Activated T-cell treated with anti-CD3 and anti-CD28 coated beads, Interleukin-2, amount 50 U/mL, for 4 hours (primary cell): Measurements from ENCODE around the gene ZNF428. TPM values are rescaled to one million over a fixed set of nuclear protein-coding genes. Genes with fewer than 3 reads are reported as not detected.
A peak's percentile ranks its signal among the peaks of the same experiment; 100 is the strongest.

Experiments
- ATAC-seq, 2 donors: fragments of 200-7000 bp; cut with Tn5 transposase; one replicate each; pipeline ENCODE4 v1.10.0; 2021
- DNase-seq: peaks from one replicate; pipeline ENCODE4 v3.0.0-alpha.2; 2020
- H3K27me3 Mint-ChIP-seq: one replicate; pipeline ENCODE4 v1.8.0; 2021; ENCODE audit warnings: low read depth, mixed read lengths
- H3K36me3 Mint-ChIP-seq: one replicate; pipeline ENCODE4 v1.8.0; 2022; ENCODE audit warnings: mixed read lengths; ENCODE audit not compliant: insufficient read depth
- H3K4me1 Mint-ChIP-seq: one replicate; pipeline ENCODE4 v1.8.0; 2021; ENCODE audit warnings: low read depth, mixed read lengths
- H3K4me3 Mint-ChIP-seq: one replicate; pipeline ENCODE4 v1.8.0; 2021; ENCODE audit warnings: mild to moderate bottlenecking, moderate library complexity, mixed read lengths
- H3K9me3 Mint-ChIP-seq: one replicate; pipeline ENCODE4 v1.8.0; 2021; ENCODE audit warnings: mixed read lengths
- total RNA-seq, 3 donors: library from RNA; stranded (reverse); gene quantifications; one replicate each; pipeline ENCODE4 v1.2.1, GENCODE V29; 2021

Gene ZNF428
- 10 to 100 TPM; 20.6 to 27.6 (median 25.5) TPM for total RNA-seq

GRCh38 chr19:43619262-43620060, at the start of gene ZNF428:
Gene ZNF428 (minus strand): TSS chr19:43619629. CDS start chr19:43614304, 5,325 bp downstream.
- ATAC-seq (peak; percentile 92), DNase-seq (peak; percentile 79)
- peaks cover 21% of the 10 kb centered on the region for H3K4me1 Mint-ChIP-seq
- H3K27me3 Mint-ChIP-seq, result no peaks in the 10 kb centered on the region
- peak within 1 kb of the TSS; percentile 97 for H3K4me3 Mint-ChIP-seq
- no peaks in the 10 kb centered on the region for H3K9me3 Mint-ChIP-seq
- H3K36me3 Mint-ChIP-seq, result no peaks in the 10 kb centered on the region

DNA sequence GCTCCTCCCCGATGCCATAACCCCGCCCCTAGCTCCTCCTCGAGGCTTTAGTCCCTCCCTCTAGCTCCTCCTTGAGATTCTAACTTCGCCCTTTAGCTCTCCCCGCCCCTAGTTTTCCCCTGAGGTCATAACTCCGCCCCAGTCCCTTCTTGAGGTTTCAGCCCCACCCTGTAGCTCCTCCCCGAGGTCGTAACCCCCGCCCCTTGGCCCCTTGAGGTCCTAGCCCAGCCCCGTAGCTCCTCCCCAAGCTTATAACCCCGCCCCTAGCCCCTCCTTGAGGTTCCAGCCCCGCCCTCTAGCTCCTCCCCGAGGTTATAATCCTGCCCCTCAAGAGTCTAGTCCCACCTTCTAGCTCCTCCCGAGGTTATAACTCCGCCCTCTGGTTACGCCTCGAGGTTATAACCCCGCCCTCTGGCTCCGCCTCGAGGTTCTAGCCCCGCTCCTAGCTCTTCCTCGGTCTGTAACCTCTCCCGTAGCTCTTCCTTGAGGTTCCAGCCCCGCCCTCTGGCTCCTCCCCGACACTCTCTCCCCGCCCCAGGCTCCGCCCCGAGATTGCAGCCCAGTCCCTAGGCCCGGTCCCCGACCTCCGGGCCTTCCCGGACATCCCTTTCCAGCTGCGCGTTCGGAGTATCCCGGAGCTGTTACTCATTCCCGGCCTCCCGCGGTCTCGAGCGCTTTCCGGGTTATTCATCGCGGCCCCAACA, 49.1 kb upstream of the ZNF428 start:
- peak overlapping the region; percentile 81 for H3K4me3 Mint-ChIP-seq
- H3K9me3 Mint-ChIP-seq, result no peaks in the 10 kb centered on the region
- peaks cover 12% of the 10 kb centered on the region for H3K36me3 Mint-ChIP-seq
- DNase-seq, result peak; percentile 95
- H3K27me3 Mint-ChIP-seq, result peaks cover 2% of the 10 kb centered on the region
- ATAC-seq, result peak; percentile 86 to 87
- H3K4me1 Mint-ChIP-seq, result peaks cover 50% of the 10 kb centered on the region

- no peak for DNase-seq
- Mint-ChIP-seq H3K4me1 (peaks cover 50% of the 10 kb centered on the region), H3K36me3 (peaks cover 12% of the 10 kb centered on the region), H3K9me3 (no peaks in the 10 kb centered on the region), H3K27me3 (peaks cover 2% of the 10 kb centered on the region), H3K4me3 (peak overlapping the region; percentile 81)
- ATAC-seq, result no peak
These were observed 48.5 kb upstream of the ZNF428 start for GRCh38 chr19:43667876-43668405.

- H3K4me3 Mint-ChIP-seq, result peak overlapping the region; percentile 81
- peaks cover 50% of the 10 kb centered on the region for H3K4me1 Mint-ChIP-seq
- peaks cover 12% of the 10 kb centered on the region for H3K36me3 Mint-ChIP-seq
- H3K9me3 Mint-ChIP-seq, result no peaks in the 10 kb centered on the region
- H3K27me3 Mint-ChIP-seq, result peaks cover 2% of the 10 kb centered on the region
- ATAC-seq (no peak), DNase-seq (no peak)
These were observed 47.9 kb upstream of the ZNF428 start for GRCh38 chr19:43667126-43667875.

DNA sequence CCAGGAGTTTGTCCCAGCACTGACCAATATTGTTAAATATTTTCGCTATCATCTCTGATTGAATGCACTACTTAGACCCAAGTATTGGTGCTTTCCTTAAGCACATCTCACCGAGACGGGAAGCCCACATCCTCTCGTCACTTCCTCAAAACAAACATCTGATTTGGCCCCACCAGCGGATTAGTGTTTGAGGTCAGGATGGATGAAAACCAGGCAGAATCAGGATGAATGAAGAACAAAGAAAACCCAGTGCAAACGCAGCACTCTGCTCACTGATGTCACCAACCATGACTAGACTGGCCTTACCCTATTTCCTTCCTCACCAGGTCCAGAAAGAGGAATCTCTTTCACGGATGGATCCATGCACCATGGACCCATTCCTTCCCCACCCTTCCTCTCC, 44.6 kb upstream of the ZNF428 start:
- Mint-ChIP-seq H3K27me3 (no peaks in the 10 kb centered on the region), H3K36me3 (peaks cover 17% of the 10 kb centered on the region), H3K4me1 (peaks cover 35% of the 10 kb centered on the region), H3K9me3 (peaks cover 6% of the 10 kb centered on the region), H3K4me3 (peak overlapping the region; percentile 5)
- DNase-seq (no peak), ATAC-seq (no peak)

GRCh38 chr19:43662487-43662886, 43.1 kb upstream of the ZNF428 start:
- H3K36me3 Mint-ChIP-seq, result peaks cover 21% of the 10 kb centered on the region
- no peak for DNase-seq
- H3K4me3 Mint-ChIP-seq, result no peak overlapping the region
- H3K9me3 Mint-ChIP-seq, result peaks cover 12% of the 10 kb centered on the region
- no peaks in the 10 kb centered on the region for H3K27me3 Mint-ChIP-seq
- no peak for ATAC-seq
- peaks cover 23% of the 10 kb centered on the region for H3K4me1 Mint-ChIP-seq

- Mint-ChIP-seq H3K4me3 (no peak overlapping the region), H3K27me3 (no peaks in the 10 kb centered on the region), H3K36me3 (peaks cover 22% of the 10 kb centered on the region), H3K4me1 (peaks cover 19% of the 10 kb centered on the region), H3K9me3 (peaks cover 12% of the 10 kb centered on the region)
- ATAC-seq (no peak), DNase-seq (no peak)
These were observed 41.5 kb upstream of the ZNF428 start for GRCh38 chr19:43660971-43661360.

- Mint-ChIP-seq H3K27me3 (no peaks in the 10 kb centered on the region), H3K36me3 (peaks cover 26% of the 10 kb centered on the region), H3K4me1 (peaks cover 19% of the 10 kb centered on the region), H3K4me3 (no peak overlapping the region), H3K9me3 (peaks cover 12% of the 10 kb centered on the region)
- DNase-seq (no peak), ATAC-seq (no peak)
These were observed 41.0 kb upstream of the ZNF428 start for GRCh38 chr19:43660301-43660970.

DNA sequence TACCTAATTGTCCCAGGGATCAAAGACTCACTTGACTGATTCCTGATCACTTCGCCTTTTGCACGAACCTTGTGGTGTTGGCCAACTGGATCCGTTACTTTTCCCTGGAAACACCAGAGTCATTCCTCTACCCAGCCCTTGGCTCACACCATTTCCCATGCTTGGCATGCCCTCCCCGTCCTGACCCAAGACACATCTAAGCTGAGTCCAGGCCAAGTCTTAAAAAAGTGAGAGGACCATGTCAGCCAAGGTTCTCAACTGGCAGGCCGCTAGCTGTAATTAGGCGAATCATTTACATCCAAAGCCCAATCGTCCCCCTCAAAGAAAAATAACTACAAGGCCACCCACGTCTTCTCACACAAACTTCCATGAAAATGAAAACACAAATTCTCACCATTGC, 39.1 kb upstream of the ZNF428 start:
- H3K4me3 Mint-ChIP-seq, result no peak overlapping the region
- peaks cover 12% of the 10 kb centered on the region for H3K9me3 Mint-ChIP-seq
- H3K27me3 Mint-ChIP-seq, result no peaks in the 10 kb centered on the region
- ATAC-seq (no peak), DNase-seq (no peak)
- H3K4me1 Mint-ChIP-seq, result no peaks in the 10 kb centered on the region
- peaks cover 23% of the 10 kb centered on the region for H3K36me3 Mint-ChIP-seq

DNA sequence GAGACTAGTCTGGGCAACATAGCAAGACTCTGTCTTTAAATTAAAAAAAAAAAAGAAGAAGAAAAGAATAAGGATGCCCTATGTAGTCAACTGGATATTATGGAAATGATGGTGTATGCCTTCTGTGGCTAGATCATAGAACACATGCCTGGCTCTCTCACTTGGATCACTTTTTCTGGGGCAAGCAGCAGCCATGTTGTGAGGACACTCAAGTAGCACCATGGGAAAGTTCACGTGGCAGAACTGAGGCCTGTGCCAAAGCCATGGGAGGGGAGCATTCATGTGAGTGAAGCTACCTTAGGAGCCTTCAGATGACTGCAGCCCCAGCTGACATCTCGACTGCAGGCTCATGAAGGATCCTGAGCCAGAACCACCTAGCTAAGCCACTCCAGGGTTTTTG, 38.6 kb upstream of the ZNF428 start:
- ATAC-seq, result no peak
- no peaks in the 10 kb centered on the region for H3K4me1 Mint-ChIP-seq
- no peak overlapping the region for H3K4me3 Mint-ChIP-seq
- H3K9me3 Mint-ChIP-seq, result peaks cover 12% of the 10 kb centered on the region
- H3K27me3 Mint-ChIP-seq, result no peaks in the 10 kb centered on the region
- DNase-seq, result no peak
- peaks cover 23% of the 10 kb centered on the region for H3K36me3 Mint-ChIP-seq

GRCh38 chr19:43656436-43656835, 37.0 kb upstream of the ZNF428 start:
- peaks cover 21% of the 10 kb centered on the region for H3K36me3 Mint-ChIP-seq
- peaks cover 12% of the 10 kb centered on the region for H3K9me3 Mint-ChIP-seq
- DNase-seq, result no peak
- no peak for ATAC-seq
- H3K27me3 Mint-ChIP-seq, result no peaks in the 10 kb centered on the region
- H3K4me1 Mint-ChIP-seq, result no peaks in the 10 kb centered on the region
- H3K4me3 Mint-ChIP-seq, result no peak overlapping the region

- Mint-ChIP-seq H3K4me3 (no peak overlapping the region), H3K9me3 (no peaks in the 10 kb centered on the region), H3K36me3 (peaks cover 12% of the 10 kb centered on the region), H3K27me3 (no peaks in the 10 kb centered on the region), H3K4me1 (no peaks in the 10 kb centered on the region)
- DNase-seq (no peak), ATAC-seq (no peak)
These were observed 33.1 kb upstream of the ZNF428 start for GRCh38 chr19:43652546-43652874.

- DNase-seq, result peak; percentile 26
- H3K4me1 Mint-ChIP-seq, result no peaks in the 10 kb centered on the region
- H3K36me3 Mint-ChIP-seq, result peaks cover 10% of the 10 kb centered on the region
- no peak overlapping the region for H3K4me3 Mint-ChIP-seq
- ATAC-seq, result peak in 1 of 2 donors; percentile 23
- H3K27me3 Mint-ChIP-seq, result no peaks in the 10 kb centered on the region
- no peaks in the 10 kb centered on the region for H3K9me3 Mint-ChIP-seq
These were observed 32.5 kb upstream of the ZNF428 start for GRCh38 chr19:43651758-43652545.
